NCI-H1694 treated with DMSO at 0.1 percent for 48 hours (cell line): ENCODE data around the gene AFF1.
"Not testable (repeated sequence)": the region's sequence is repeated elsewhere in the genome, so short reads cannot be mapped to it uniquely, and the experiment has no call there.

Experiments used
- DNase-seq: peaks from one replicate; lab custom pipeline; 2025; lab: John Stamatoyannopoulos, UW

The AFF1 gene

GRCh38 chr4:87057835-87058355, 123.1 kb downstream of the AFF1 start:
- DNase-seq, result peak; percentile 58

- DNase-seq, result no peak
These were observed 123.7 kb downstream of the AFF1 start for GRCh38 chr4:87058356-87059073.

- DNase-seq, result no peak
These were observed 126.1 kb downstream of the AFF1 start for GRCh38 chr4:87060957-87061356.

- DNase-seq, result no peak
These were observed 130.2 kb downstream of the AFF1 start for GRCh38 chr4:87065021-87065420.

- no peak for DNase-seq
These were observed 131.8 kb downstream of the AFF1 start for GRCh38 chr4:87066403-87067123.

GRCh38 chr4:87067124-87067885, 132.5 kb downstream of the AFF1 start:
- DNase-seq, result no peak

- peak; percentile 92 for DNase-seq
These were observed 133.8 kb downstream of the AFF1 start for GRCh38 chr4:87068583-87069021.

GRCh38 chr4:87069037-87069742, 134.4 kb downstream of the AFF1 start:
- no peak for DNase-seq

- peak; percentile 26 for DNase-seq
These were observed 136.6 kb downstream of the AFF1 start for GRCh38 chr4:87071401-87071800.

GRCh38 chr4:87072545-87072944, 137.7 kb downstream of the AFF1 start:
- DNase-seq, result not testable (repeated sequence)

- peak; percentile 39 for DNase-seq
These were observed 138.6 kb downstream of the AFF1 start for GRCh38 chr4:87073199-87074120.

GRCh38 chr4:87074121-87074488, 139.3 kb downstream of the AFF1 start:
- DNase-seq, result no peak

GRCh38 chr4:87075876-87076275, 141.1 kb downstream of the AFF1 start:
- DNase-seq, result no peak

- DNase-seq, result no peak
These were observed 142.0 kb downstream of the AFF1 start for GRCh38 chr4:87076690-87077358.

GRCh38 chr4:87077914-87078585, 143.2 kb downstream of the AFF1 start:
- DNase-seq, result no peak

- no peak for DNase-seq
These were observed 144.2 kb downstream of the AFF1 start for GRCh38 chr4:87078987-87079486.

GRCh38 chr4:87079967-87080366, 145.2 kb downstream of the AFF1 start:
- no peak for DNase-seq

GRCh38 chr4:87080462-87080861, 145.7 kb downstream of the AFF1 start:
- no peak for DNase-seq

GRCh38 chr4:87081826-87082225, 147.0 kb downstream of the AFF1 start:
- no peak for DNase-seq
